Omental fat pad (tissue), 4 donors: ENCODE results near the gene OBSCN. TPM values are rescaled to one million over a fixed set of nuclear protein-coding genes. Genes with fewer than 3 reads are reported as not detected.

Source experiments
- ATAC-seq: fragments of 150-250 bp; one replicate; pipeline ENCODE4 v1.9.1; 2016; ENCODE audit warnings: mild to moderate bottlenecking, moderate library complexity; ENCODE audit not compliant: low FRiP score
- DNase-seq: peaks from one replicate; pipeline ENCODE4 v3.0.0-alpha.2; 2019; ENCODE audit warnings: low spot score
- CTCF ChIP-seq, 3 donors: fragments of 450-650 bp; IDR thresholded peaks; one replicate each; pipeline ENCODE4 v1.5.1; 2016 to 2017; ENCODE audit warnings: antibody characterized with exemption in 3 of 3, mild to moderate bottlenecking in 3 of 3, moderate library complexity in 2 of 3
- total RNA-seq, 4 donors: library from RNA; depleted of rRNA; stranded (reverse); fragments of >200 nt; gene quantifications; one replicate each; pipeline ENCODE4 v1.1.0, GENCODE V29; 2016

Gene OBSCN
- total RNA-seq, 4 donors from 2014 or later = 5.4 to 26.0 (median 9.7) TPM

DNA sequence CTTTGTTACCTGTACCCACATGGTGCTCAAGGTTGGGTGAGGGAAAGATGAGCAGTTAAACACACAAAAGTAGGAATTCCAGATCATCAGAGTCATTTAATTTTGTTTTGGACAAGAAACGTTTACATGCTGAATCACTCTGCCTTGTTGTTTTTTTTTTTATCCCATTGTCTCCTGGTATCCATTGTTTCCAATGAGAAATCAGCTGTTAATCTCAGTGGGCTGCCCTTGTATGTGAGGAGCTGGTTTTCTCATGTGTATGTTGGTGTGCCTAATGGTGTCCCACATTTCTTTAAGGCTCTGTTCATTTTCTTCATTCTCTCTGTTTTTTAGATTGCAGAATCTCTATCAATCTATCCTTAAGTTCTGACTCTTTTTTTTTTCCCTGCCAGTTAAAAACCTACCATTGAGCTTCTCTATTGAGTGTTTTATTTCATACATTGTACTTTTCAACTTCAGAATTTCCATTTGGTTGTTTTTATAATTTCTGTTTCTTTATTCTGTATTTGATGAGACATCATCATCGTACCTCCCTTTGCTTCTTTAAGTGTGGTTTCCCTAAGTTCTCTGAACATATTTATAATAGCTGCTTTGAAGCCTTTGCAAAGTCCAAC lies 8.8 kb upstream of the OBSCN start:
- DNase-seq (no peak), ATAC-seq (no peak)
- TF ChIP-seq CTCF (IDR thresholded peaks at IDR 0.05) = no peak

- no peak for DNase-seq
Observed at GRCh38 chr1:228204958-228205357, 2.9 kb upstream of the OBSCN start.

DNA sequence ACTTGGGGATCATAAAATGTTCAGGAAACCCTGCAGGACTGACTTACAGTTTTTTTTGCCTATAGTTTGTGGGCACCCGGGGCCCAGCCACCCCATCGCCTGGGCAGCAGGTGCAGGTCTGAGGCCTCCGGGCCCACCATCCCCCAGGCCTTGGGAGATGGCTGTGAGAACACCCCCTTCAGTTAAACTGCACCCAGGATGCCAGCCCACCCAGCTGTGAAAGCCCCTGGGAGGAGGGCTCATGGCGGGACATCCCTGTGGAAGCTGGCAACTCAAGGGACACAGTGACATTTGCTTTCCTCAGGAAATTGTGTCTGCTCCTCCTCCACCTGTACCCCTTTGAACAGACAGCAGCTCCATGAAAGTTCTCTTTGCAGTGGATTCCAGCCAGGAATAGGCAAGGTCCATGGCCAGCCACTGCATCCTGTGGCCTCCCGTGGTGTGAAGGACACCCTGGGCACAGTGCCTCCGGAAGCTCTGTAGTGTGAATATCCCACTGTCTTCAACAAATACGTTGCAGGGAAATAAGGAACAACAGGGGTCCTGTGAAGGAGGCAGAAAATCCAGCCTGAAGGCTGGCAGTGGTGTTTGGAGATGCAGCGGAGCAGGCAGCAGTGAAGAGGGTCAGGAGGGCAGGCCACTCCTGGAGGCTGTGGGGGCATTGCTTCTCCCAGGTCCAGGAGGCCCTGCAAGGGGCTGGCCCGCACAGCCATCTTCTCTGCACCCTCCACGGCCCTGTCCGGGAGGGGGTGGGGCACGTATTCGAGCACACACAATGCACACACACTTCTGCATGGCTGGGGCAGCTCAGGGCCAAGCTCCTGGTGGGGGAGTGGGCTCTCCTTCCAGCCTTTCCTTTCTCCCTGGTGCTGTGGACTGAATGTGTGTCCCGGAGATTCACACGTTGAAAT lies 2.1 kb upstream of the OBSCN start:
- no peak for TF ChIP-seq CTCF (IDR thresholded peaks at IDR 0.05)
- DNase-seq = no peak

More at GRCh38 chr1:228204958-228205357, 2.9 kb upstream of the OBSCN start:
- ATAC-seq = no peak
- TF ChIP-seq CTCF (IDR thresholded peaks at IDR 0.05) = no peak

GRCh38 chr1:228206582-228207351 lies 1.1 kb upstream of the OBSCN start:
- DNase-seq (no peak), ATAC-seq (no peak)
- TF ChIP-seq CTCF (IDR thresholded peaks at IDR 0.05) = no peak

More for the DNA sequence above, 2.1 kb upstream of the OBSCN start:
- no peak for ATAC-seq

GRCh38 chr1:228207381-228207810 lies 448 bp upstream of the OBSCN start:
- DNase-seq = no peak
- no peak for TF ChIP-seq CTCF (IDR thresholded peaks at IDR 0.05)
- ATAC-seq = no peak

- ATAC-seq (no peak), DNase-seq (no peak)
- TF ChIP-seq CTCF (IDR thresholded peaks at IDR 0.05) = no peak
Observed at GRCh38 chr1:228208831-228209551, 1.1 kb downstream of the OBSCN start.
